ENCODE data around the gene ARHGAP5. TPM values are rescaled to one million over a fixed set of nuclear protein-coding genes. Genes with fewer than 3 reads are reported as not detected.

ARHGAP5 gene
- total RNA-seq, 4 donors from 2014 or later: 77.7 to 139 (median 100) TPM

GRCh38 chr14:32203928-32204357 is 126.8 kb downstream of the ARHGAP5 start:
- intact Hi-C loops (cut with DNase I): loop anchor here (5.0 kb wide), 1 partner anchor 127 kb away; the partner anchor contains the start of gene ARHGAP5
- H3K4me3 ChIP-seq: peak overlapping the region; percentile 50 to 82 (median 66)
- peaks cover 0 to 47% (median 6%) of the 10 kb centered on the region in 3 donors for H3K4me1 ChIP-seq
- TF ChIP-seq CTCF (IDR thresholded peaks at IDR 0.05): no peak
- no peak for TF ChIP-seq POLR2A (IDR thresholded peaks at IDR 0.05)
- 2 to 4% methylated on average over 11 to 13 of the region's 14 CpGs for WGBS, 2 donors
- no peaks in the 10 kb centered on the region for H3K9me3 ChIP-seq
- DNase-seq: no peak
- H3K27ac ChIP-seq: peak overlapping the region; percentile 86 to 92 (median 88)
- H3K27me3 ChIP-seq: no peaks in the 10 kb centered on the region
- H3K36me3 ChIP-seq: no peaks in the 10 kb centered on the region

- Histone ChIP-seq H3K4me1 (peaks cover 0 to 42% (median 6%) of the 10 kb centered on the region in 3 donors), H3K27ac (no peak overlapping the region), H3K9me3 (no peaks in the 10 kb centered on the region), H3K27me3 (no peaks in the 10 kb centered on the region), H3K4me3 (no peak overlapping the region), H3K36me3 (no peaks in the 10 kb centered on the region)
- 87 to 91% methylated on average over 3 of the region's 3 CpGs for WGBS, 2 donors
- intact Hi-C loops (cut with DNase I): no loop called here
- no peak for DNase-seq
- TF ChIP-seq POLR2A (IDR thresholded peaks at IDR 0.05): no peak
Measured at GRCh38 chr14:32205554-32205953, 128.4 kb downstream of the ARHGAP5 start.

GRCh38 chr14:32205984-32206383 is 128.9 kb downstream of the ARHGAP5 start:
- Histone ChIP-seq H3K4me1 (peaks cover 0 to 38% (median 6%) of the 10 kb centered on the region in 3 donors), H3K36me3 (no peaks in the 10 kb centered on the region), H3K27me3 (no peaks in the 10 kb centered on the region), H3K4me3 (no peak overlapping the region), H3K27ac (no peak overlapping the region), H3K9me3 (no peaks in the 10 kb centered on the region)
- 71 to 72% methylated on average over 4 of the region's 4 CpGs for WGBS, 2 donors
- DNase-seq: no peak
- intact Hi-C loops (cut with DNase I): no loop called here
- TF ChIP-seq POLR2A (IDR thresholded peaks at IDR 0.05) (no peak), CTCF (IDR thresholded peaks at IDR 0.05) (no peak)

GRCh38 chr14:32206552-32206951 is 129.4 kb downstream of the ARHGAP5 start:
- Histone ChIP-seq H3K9me3 (no peaks in the 10 kb centered on the region), H3K27me3 (no peaks in the 10 kb centered on the region), H3K4me3 (no peak overlapping the region), H3K36me3 (no peaks in the 10 kb centered on the region), H3K4me1 (peaks cover 0 to 32% (median 6%) of the 10 kb centered on the region in 3 donors), H3K27ac (no peak overlapping the region)
- DNase-seq: no peak
- intact Hi-C loops (cut with DNase I): no loop called here
- WGBS, 2 donors: 74 to 76% methylated on average over 2 of the region's 2 CpGs
- TF ChIP-seq POLR2A (IDR thresholded peaks at IDR 0.05) (no peak), CTCF (IDR thresholded peaks at IDR 0.05) (no peak)

GRCh38 chr14:32208490-32208889 is 131.4 kb downstream of the ARHGAP5 start:
- Histone ChIP-seq H3K36me3 (no peaks in the 10 kb centered on the region), H3K27me3 (no peaks in the 10 kb centered on the region), H3K4me3 (no peak overlapping the region), H3K27ac (no peak overlapping the region), H3K4me1 (peaks cover 0 to 12% (median 0%) of the 10 kb centered on the region in 3 donors), H3K9me3 (no peaks in the 10 kb centered on the region)
- intact Hi-C loops (cut with DNase I): no loop called here
- 70 to 75% methylated on average over 2 to 3 of the region's 3 CpGs for WGBS, 2 donors
- no peak for TF ChIP-seq POLR2A (IDR thresholded peaks at IDR 0.05)
- TF ChIP-seq CTCF (IDR thresholded peaks at IDR 0.05): no peak
- no peak for DNase-seq

Small RNA genes within 50 kb of the gene (small RNA-seq; reads per million reads assigned to genes)
- gene RNU6-7 (0 to 0.41 (median 0.09) reads per million in 4 donors), gene RNU6-8 (0 reads per million in 4 donors)

Other genes starting within 250 kb of the ARHGAP5 start
- gene RNU6-7, start 124.7 kb downstream of the ARHGAP5 start, total RNA-seq: not detected
- not detected for gene RNU6-8, start 126.0 kb downstream of the ARHGAP5 start, total RNA-seq